Measurements from ENCODE around the gene FERMT3. TPM values are rescaled to one million over a fixed set of nuclear protein-coding genes. Genes with fewer than 3 reads are reported as not detected.

Gene FERMT3
- total RNA-seq, 1 donor from 2014 or later = 5.9 TPM

- no peak for DNase-seq (ENCODE audit: low spot score, unreplicated experiment)
- H3K36me3 Mint-ChIP-seq (ENCODE audit: insufficient read depth) = peaks cover 5% of the 10 kb centered on the region
Observed at GRCh38 chr11:64186492-64187165, 19.9 kb upstream of the FERMT3 start.

GRCh38 chr11:64192434-64192833, 14.1 kb upstream of the FERMT3 start:
- no peaks in the 10 kb centered on the region for H3K27me3 Mint-ChIP-seq
- no peak for TF ChIP-seq CTCF (IDR thresholded peaks at IDR 0.05; ENCODE audit: unreplicated experiment)
- no peaks in the 10 kb centered on the region for H3K9me3 Mint-ChIP-seq (ENCODE audit: low read depth)
- peaks cover 30% of the 10 kb centered on the region for H3K36me3 Mint-ChIP-seq (ENCODE audit: insufficient read depth)
- no peak overlapping the region for H3K4me3 Mint-ChIP-seq (ENCODE audit: low read depth)
- no peak for DNase-seq (ENCODE audit: low spot score, unreplicated experiment)
- peak overlapping the region; percentile 49 for H3K27ac Mint-ChIP-seq
- H3K4me1 Mint-ChIP-seq (ENCODE audit: low read depth) = peaks cover 9% of the 10 kb centered on the region

More at GRCh38 chr11:64186492-64187165, 19.9 kb upstream of the FERMT3 start:
- peaks cover 20% of the 10 kb centered on the region for H3K4me1 Mint-ChIP-seq (ENCODE audit: low read depth)
- no peaks in the 10 kb centered on the region for H3K9me3 Mint-ChIP-seq (ENCODE audit: low read depth)
- no peak overlapping the region for H3K27ac Mint-ChIP-seq
- H3K27me3 Mint-ChIP-seq = no peaks in the 10 kb centered on the region
- no peak overlapping the region for H3K4me3 Mint-ChIP-seq (ENCODE audit: low read depth)
- no peak for TF ChIP-seq CTCF (IDR thresholded peaks at IDR 0.05; ENCODE audit: unreplicated experiment)

GRCh38 chr11:64196626-64197025, 9.9 kb upstream of the FERMT3 start:
- no peaks in the 10 kb centered on the region for H3K4me1 Mint-ChIP-seq (ENCODE audit: low read depth)
- H3K4me3 Mint-ChIP-seq (ENCODE audit: low read depth) = no peak overlapping the region
- H3K9me3 Mint-ChIP-seq (ENCODE audit: low read depth) = no peaks in the 10 kb centered on the region
- peaks cover 34% of the 10 kb centered on the region for H3K36me3 Mint-ChIP-seq (ENCODE audit: insufficient read depth)
- no peak for DNase-seq (ENCODE audit: low spot score, unreplicated experiment)
- H3K27me3 Mint-ChIP-seq = no peaks in the 10 kb centered on the region
- no peak for TF ChIP-seq CTCF (IDR thresholded peaks at IDR 0.05; ENCODE audit: unreplicated experiment)
- no peak overlapping the region for H3K27ac Mint-ChIP-seq

GRCh38 chr11:64198511-64198910, 8.0 kb upstream of the FERMT3 start:
- Mint-ChIP-seq H3K36me3 (ENCODE audit: insufficient read depth) (peaks cover 42% of the 10 kb centered on the region), H3K27ac (no peak overlapping the region), H3K4me1 (ENCODE audit: low read depth) (no peaks in the 10 kb centered on the region), H3K9me3 (ENCODE audit: low read depth) (no peaks in the 10 kb centered on the region), H3K4me3 (ENCODE audit: low read depth) (no peak overlapping the region), H3K27me3 (no peaks in the 10 kb centered on the region)
- TF ChIP-seq CTCF (IDR thresholded peaks at IDR 0.05; ENCODE audit: unreplicated experiment) = no peak
- no peak for DNase-seq (ENCODE audit: low spot score, unreplicated experiment)

GRCh38 chr11:64201543-64201942, 5.0 kb upstream of the FERMT3 start:
- Mint-ChIP-seq H3K9me3 (ENCODE audit: low read depth) (no peaks in the 10 kb centered on the region), H3K27me3 (no peaks in the 10 kb centered on the region), H3K4me3 (ENCODE audit: low read depth) (no peak overlapping the region), H3K36me3 (ENCODE audit: insufficient read depth) (peaks cover 32% of the 10 kb centered on the region), H3K27ac (no peak overlapping the region), H3K4me1 (ENCODE audit: low read depth) (no peaks in the 10 kb centered on the region)
- no peak for DNase-seq (ENCODE audit: low spot score, unreplicated experiment)
- TF ChIP-seq CTCF (IDR thresholded peaks at IDR 0.05; ENCODE audit: unreplicated experiment) = no peak

Measured in progenitor cell of endocrine pancreas (in vitro differentiated cells).